Mammary epithelial cell (primary cell): ENCODE measurements around the gene FBXL16.

Source experiments
- EZH2 ChIP-seq: IDR thresholded peaks from 2 replicates; pipeline ENCODE4 v1.6.1; 2012; ENCODE audit warnings: low read length, inconsistent platforms, borderline replicate concordance
- TF ChIP-seq, protein P1 (sequence below), 2 donors: IDR thresholded peaks in 1 of 2; conservative IDR thresholded peaks in 1 of 2; 2 replicates each; pipeline ENCODE4 v1.5.1; 2011 to 2012; ENCODE audit warnings: inconsistent platforms in 2 of 2, low read length in 2 of 2, mild to moderate bottlenecking in 2 of 2, control low read depth in 1 of 2, low read depth in 1 of 2; ENCODE audit not compliant: insufficient read depth in 1 of 2; ENCODE audit errors: extremely low read depth in 1 of 2

DNA sequence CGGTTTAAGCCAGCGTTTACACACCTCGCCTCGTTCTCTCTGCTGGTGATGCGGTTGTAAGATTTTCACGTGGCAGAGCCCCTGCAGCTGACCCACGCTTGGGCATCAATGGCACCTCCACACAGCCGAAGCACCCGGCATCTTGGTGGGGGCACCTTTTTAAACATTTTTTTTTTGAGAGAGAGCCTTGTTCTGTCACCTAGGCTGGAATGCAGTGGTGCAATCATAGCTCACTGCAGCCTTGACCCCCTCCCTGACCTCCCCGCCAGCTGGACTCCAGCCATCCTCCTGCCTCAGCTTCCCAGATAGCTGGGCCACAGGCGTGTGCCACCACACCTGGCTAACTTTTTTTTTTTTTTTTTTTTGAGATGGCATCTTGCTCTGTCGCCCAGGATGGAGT lies 51.6 kb downstream of the FBXL16 start:
- TF ChIP-seq, protein P1, sequence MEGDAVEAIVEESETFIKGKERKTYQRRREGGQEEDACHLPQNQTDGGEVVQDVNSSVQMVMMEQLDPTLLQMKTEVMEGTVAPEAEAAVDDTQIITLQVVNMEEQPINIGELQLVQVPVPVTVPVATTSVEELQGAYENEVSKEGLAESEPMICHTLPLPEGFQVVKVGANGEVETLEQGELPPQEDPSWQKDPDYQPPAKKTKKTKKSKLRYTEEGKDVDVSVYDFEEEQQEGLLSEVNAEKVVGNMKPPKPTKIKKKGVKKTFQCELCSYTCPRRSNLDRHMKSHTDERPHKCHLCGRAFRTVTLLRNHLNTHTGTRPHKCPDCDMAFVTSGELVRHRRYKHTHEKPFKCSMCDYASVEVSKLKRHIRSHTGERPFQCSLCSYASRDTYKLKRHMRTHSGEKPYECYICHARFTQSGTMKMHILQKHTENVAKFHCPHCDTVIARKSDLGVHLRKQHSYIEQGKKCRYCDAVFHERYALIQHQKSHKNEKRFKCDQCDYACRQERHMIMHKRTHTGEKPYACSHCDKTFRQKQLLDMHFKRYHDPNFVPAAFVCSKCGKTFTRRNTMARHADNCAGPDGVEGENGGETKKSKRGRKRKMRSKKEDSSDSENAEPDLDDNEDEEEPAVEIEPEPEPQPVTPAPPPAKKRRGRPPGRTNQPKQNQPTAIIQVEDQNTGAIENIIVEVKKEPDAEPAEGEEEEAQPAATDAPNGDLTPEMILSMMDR (conservative IDR thresholded peaks at IDR 0.05 in 1 of 2, IDR thresholded peaks at IDR 0.05 in 1 of 2; ENCODE audit: extremely low read depth in 1 of 2, insufficient read depth in 1 of 2, low read depth in 1 of 2, low read length in 2 of 2), result no peak
- no peak for TF ChIP-seq EZH2
